Dermis blood vessel endothelial cell (primary cell): Measurements from ENCODE around the gene STARD7. TPM values are rescaled to one million over a fixed set of nuclear protein-coding genes. Genes with fewer than 3 reads are reported as not detected.
"Not testable (repeated sequence)": the region's sequence is repeated elsewhere in the genome, so short reads cannot be mapped to it uniquely, and the experiment has no call there.

Experiments used
- DNase-seq: peaks from one replicate; pipeline ENCODE4 v3.0.0; 2010
- total RNA-seq: library from RNA; depleted of rRNA; stranded (reverse); fragments of >200 nt; gene quantifications from 2 replicates; pipeline ENCODE4 v1.2.3, GENCODE V29; 2014

Gene STARD7
- total RNA-seq, 1 donor from 2014 or later = 301 TPM

GRCh38 chr2:96146881-96147592 lies 61.6 kb downstream of the STARD7 start:
- DNase-seq = no peak

GRCh38 chr2:96146153-96146880 lies 62.3 kb downstream of the STARD7 start:
- no peak for DNase-seq

GRCh38 chr2:96145848-96146152 lies 62.8 kb downstream of the STARD7 start:
- no peak for DNase-seq

- DNase-seq = peak; percentile 67
Measured at GRCh38 chr2:96145036-96145847, 63.4 kb downstream of the STARD7 start, which contains the start of gene DUSP2. Gene DUSP2 (minus strand): TSS chr2:96145440. CDS start chr2:96145354, 86 bp downstream.

GRCh38 chr2:96144481-96145035 lies 64.1 kb downstream of the STARD7 start:
- no peak for DNase-seq

GRCh38 chr2:96143848-96144480 lies 64.7 kb downstream of the STARD7 start:
- DNase-seq = no peak

GRCh38 chr2:96143231-96143847 lies 65.3 kb downstream of the STARD7 start:
- no peak for DNase-seq

- DNase-seq = no peak
Measured at GRCh38 chr2:96142217-96143113, 66.2 kb downstream of the STARD7 start.

- DNase-seq = not testable (repeated sequence)
Measured at GRCh38 chr2:96141624-96141967, 67.0 kb downstream of the STARD7 start.

- no peak for DNase-seq
Measured at GRCh38 chr2:96140941-96141623, 67.5 kb downstream of the STARD7 start.

- DNase-seq = no peak
Measured at GRCh38 chr2:96139181-96139758, 69.4 kb downstream of the STARD7 start.

- peak; percentile 58 for DNase-seq
Measured at GRCh38 chr2:96138179-96139145, 70.2 kb downstream of the STARD7 start, which contains the start of gene ASTL. Gene ASTL (minus strand): TSS chr2:96138502. CDS start chr2:96138436, 66 bp downstream.

GRCh38 chr2:96137321-96138178 lies 71.1 kb downstream of the STARD7 start:
- DNase-seq = no peak

- DNase-seq = no peak
Measured at GRCh38 chr2:96136129-96136720, 72.4 kb downstream of the STARD7 start.

- DNase-seq = no peak
Measured at GRCh38 chr2:96135621-96136020, 73.0 kb downstream of the STARD7 start.

GRCh38 chr2:96135171-96135570 lies 73.5 kb downstream of the STARD7 start:
- DNase-seq = no peak
